IMR-90 (cell line): Measurements from ENCODE around the gene NUCB1. TPM values are rescaled to one million over a fixed set of nuclear protein-coding genes. Genes with fewer than 3 reads are reported as not detected.

Experiments used
- ATAC-seq: fragments of 200-7000 bp; cut with Tn5 transposase; 2 replicates; pipeline ENCODE4 v1.9.1; 2020; ENCODE audit warnings: low read depth, mild to moderate bottlenecking, moderate library complexity
- BruUV-seq: library from RNA; stranded (reverse); fragments of 400-500 nt; replicated peaks from 2 replicates; lab custom pipeline; 2021; lab: Mats Ljungman, UMichigan
- CTCF ChIA-PET: fragments of 300-600 bp; formaldehyde crosslinking; extraction: SDS; loops from one replicate; lab custom pipeline; 2021; ENCODE audit warnings: antibody characterized with exemption; lab: Yijun Ruan, JAX
- POLR2A ChIA-PET: fragments of 300-600 bp; sonication (Branson Sonifier 250); formaldehyde crosslinking; loops from one replicate; lab custom pipeline; 2022; ENCODE audit warnings: antibody characterized with exemption; ENCODE audit not compliant: unreplicated experiment; lab: Charles Lee
- DNase-seq: peaks from one replicate; pipeline ENCODE4 v3.0.0; 2013
- H2AFZ ChIP-seq: replicated peaks from 2 replicates; pipeline ENCODE3; 2013; ENCODE audit warnings: low read length, mild to moderate bottlenecking; ENCODE audit not compliant: poor library complexity
- H2AK5ac ChIP-seq: 2 replicates; pipeline ENCODE4 v1.6.1; 2013; ENCODE audit warnings: low read depth, low read length, inconsistent platforms
- H2AK9ac ChIP-seq: replicated peaks from 2 replicates; pipeline ENCODE3; 2013; ENCODE audit warnings: mild to moderate bottlenecking, low read depth, low read length, moderate library complexity; ENCODE audit not compliant: poor library complexity
- H2BK120ac ChIP-seq: 2 replicates; pipeline ENCODE4 v1.6.1; 2013; ENCODE audit warnings: low read depth, low read length, inconsistent platforms
- H2BK15ac ChIP-seq: 3 replicates; pipeline ENCODE4 v1.6.1; 2013; ENCODE audit warnings: low read depth, low read length, inconsistent platforms
- H2BK20ac ChIP-seq: 2 replicates; pipeline ENCODE4 v1.6.1; 2013; ENCODE audit warnings: low read depth, mild to moderate bottlenecking, inconsistent platforms, low read length, moderate library complexity
- H2BK5ac ChIP-seq: 2 replicates; pipeline ENCODE4 v1.6.1; 2013; ENCODE audit warnings: mild to moderate bottlenecking, low read depth, low read length, inconsistent platforms; ENCODE audit not compliant: poor library complexity, severe bottlenecking
- H3K14ac ChIP-seq: replicated peaks from 2 replicates; pipeline ENCODE4 v1.6.1; 2013; ENCODE audit warnings: low read depth, low read length, inconsistent platforms
- H3K18ac ChIP-seq: 2 replicates; pipeline ENCODE4 v1.6.1; 2013; ENCODE audit warnings: low read depth, low read length, control low read depth
- H3K23ac ChIP-seq: 2 replicates; pipeline ENCODE4 v1.6.1; 2013; ENCODE audit warnings: low read depth, low read length, inconsistent platforms
- H3K27ac ChIP-seq: 2 replicates; pipeline ENCODE4 v1.5.1; 2013; ENCODE audit warnings: mild to moderate bottlenecking, control low read depth, low read length; ENCODE audit not compliant: insufficient read depth
- H3K27me3 ChIP-seq: 2 replicates; pipeline ENCODE4 v1.6.1; 2013; ENCODE audit warnings: low read length; ENCODE audit not compliant: control insufficient read depth, insufficient read depth
- H3K36me3 ChIP-seq: 2 replicates; pipeline ENCODE4 v1.6.1; 2013; ENCODE audit warnings: low read length, mixed read lengths; ENCODE audit not compliant: control insufficient read depth, insufficient read depth
- H3K4ac ChIP-seq: 2 replicates; pipeline ENCODE4 v1.6.1; 2013; ENCODE audit warnings: low read depth, low read length, inconsistent platforms
- H3K4me1 ChIP-seq: 2 replicates; pipeline ENCODE4 v1.6.1; 2013; ENCODE audit warnings: low read length, mixed read lengths; ENCODE audit not compliant: control insufficient read depth, insufficient read depth
- H3K4me2 ChIP-seq: 2 replicates; pipeline ENCODE4 v1.6.1; 2013; ENCODE audit warnings: low read depth, mild to moderate bottlenecking, control low read depth, low read length, moderate library complexity
- H3K4me3 ChIP-seq: 2 replicates; pipeline ENCODE4 v1.5.1; 2013; ENCODE audit warnings: low read depth, mild to moderate bottlenecking, control low read depth, low read length, moderate library complexity; ENCODE audit not compliant: insufficient read depth
- H3K56ac ChIP-seq: 2 replicates; pipeline ENCODE4 v1.6.1; 2013; ENCODE audit warnings: low read length, inconsistent platforms; ENCODE audit not compliant: insufficient read depth; ENCODE audit errors: extremely low read depth
- H3K79me1 ChIP-seq, 2 experiments: 2 replicates each; pipeline ENCODE4 v1.6.1; 2013; ENCODE audit warnings: low read length in 2 of 2, inconsistent platforms in 1 of 2, low read depth in 1 of 2
- H3K9ac ChIP-seq: 2 replicates; pipeline ENCODE4 v1.6.1; 2013; ENCODE audit warnings: low read depth, low read length, control low read depth
- H3K9me1 ChIP-seq: 2 replicates; pipeline ENCODE4 v1.6.1; 2013; ENCODE audit warnings: low read length, inconsistent platforms; ENCODE audit not compliant: insufficient read depth
- H3K9me3 ChIP-seq: 2 replicates; pipeline ENCODE4 v1.6.1; 2013; ENCODE audit warnings: low read length; ENCODE audit not compliant: control insufficient read depth, insufficient read depth
- H4K20me1 ChIP-seq: 2 replicates; pipeline ENCODE4 v1.6.1; 2013; ENCODE audit warnings: low read length, inconsistent platforms; ENCODE audit not compliant: insufficient read depth
- H4K5ac ChIP-seq: 2 replicates; pipeline ENCODE4 v1.6.1; 2013; ENCODE audit warnings: mild to moderate bottlenecking, low read depth, low read length, control low read depth
- H4K8ac ChIP-seq, 2 experiments: 2 replicates each; pipeline ENCODE4 v1.6.1; 2013; ENCODE audit warnings: low read depth in 2 of 2, low read length in 2 of 2, control low read depth in 1 of 2, inconsistent platforms in 1 of 2
- H4K91ac ChIP-seq: 2 replicates; pipeline ENCODE4 v1.6.1; 2013; ENCODE audit warnings: low read depth, low read length, inconsistent platforms; ENCODE audit not compliant: insufficient read depth
- BHLHE40 ChIP-seq: fragments of 150-350 bp; IDR thresholded peaks from 2 replicates; pipeline ENCODE4 v1.6.1; 2016; ENCODE audit warnings: mild to moderate bottlenecking, low read depth, low read length
- CEBPB ChIP-seq: IDR thresholded peaks from 2 replicates; pipeline ENCODE4 v1.6.1; 2012; ENCODE audit warnings: low read depth, low read length, improper control_type of control experiment
- MAFK ChIP-seq: IDR thresholded peaks from 2 replicates; pipeline ENCODE4 v1.6.1; 2012; ENCODE audit warnings: low read depth, low read length, improper control_type of control experiment
- MAZ ChIP-seq: IDR thresholded peaks from 2 replicates; pipeline ENCODE4 v1.6.1; 2012; ENCODE audit warnings: low read depth, mild to moderate bottlenecking, low read length, improper control_type of control experiment, moderate library complexity, borderline replicate concordance
- MXI1 ChIP-seq: IDR thresholded peaks from 2 replicates; pipeline ENCODE4 v1.6.1; 2012; ENCODE audit warnings: low read depth, mild to moderate bottlenecking, low read length, moderate library complexity, borderline replicate concordance
- NFE2L2 ChIP-seq: fragments of 150-350 bp; IDR thresholded peaks from 2 replicates; pipeline ENCODE4 v1.6.1; 2016; ENCODE audit warnings: low read depth, mild to moderate bottlenecking, low read length
- POLR2A ChIP-seq: IDR thresholded peaks from 2 replicates; pipeline ENCODE4 v1.6.1; 2012; ENCODE audit warnings: mild to moderate bottlenecking, low read depth, low read length
- RAD21 ChIP-seq: IDR thresholded peaks from 2 replicates; pipeline ENCODE4 v1.6.1; 2012; ENCODE audit warnings: low read length, improper control_type of control experiment
- RCOR1 ChIP-seq: IDR thresholded peaks from 2 replicates; pipeline ENCODE4 v1.6.1; 2012; ENCODE audit warnings: mild to moderate bottlenecking, low read length, improper control_type of control experiment; ENCODE audit not compliant: insufficient replicate concordance
- RFX5 ChIP-seq: IDR thresholded peaks from 2 replicates; pipeline ENCODE4 v1.8.0; 2012; ENCODE audit warnings: low read depth, mild to moderate bottlenecking, low read length, moderate library complexity
- SMC3 ChIP-seq: fragments of 150-350 bp; IDR thresholded peaks from 2 replicates; pipeline ENCODE4 v1.6.1; 2016; ENCODE audit warnings: low read depth, mild to moderate bottlenecking, antibody characterized with exemption, low read length, moderate library complexity
- WGBS, 2 experiments: methylation state at CpG; one replicate each; pipeline versions ENCODE4 v1.1.5 to v1.1.7; 2013; ENCODE audit warnings: missing lambda C conversion rate in 2 of 2; ENCODE audit not compliant: insufficient read length in 1 of 2; ENCODE audit errors: extremely low coverage in 2 of 2; 5-methylcytosine and 5-hydroxymethylcytosine counted together
- dilution Hi-C: fragments of 300-500 bp; cut with HindIII; formaldehyde crosslinking; loops from one replicate; pipeline ENCODE4 v1.14.3; 2018; ENCODE audit warnings: low sequenced_read_pairs; ENCODE audit not compliant: unreplicated experiment
- in situ Hi-C: fragments of 300-500 bp; cut with MboI; formaldehyde crosslinking; loops from 3 replicates; pipeline ENCODE4 v1.14.3; 2019; ENCODE audit warnings: low sequenced_read_pairs, inconsistent platforms, mixed read lengths
- intact Hi-C: fragments of 100-400 bp; cut with micrococcal nuclease; formaldehyde crosslinking; loops from 2 replicates; pipeline ENCODE4 v1.10.0; 2022
- polyA plus RNA-seq, 3 experiments: library from polyadenylated mRNA; depleted of rRNA; stranded (reverse); fragments of >200 nt; gene quantifications; 2 replicates each; pipeline ENCODE4 v1.2.3, GENCODE V29; 2012; ENCODE audit warnings: low replicate concordance in 1 of 3
- total RNA-seq: library from RNA; depleted of rRNA; stranded (reverse); fragments of >200 nt; gene quantifications from 2 replicates; pipeline ENCODE4 v1.2.3, GENCODE V29; 2012
- TF ChIP-seq, protein P1 (sequence below): fragments of 150-350 bp; IDR thresholded peaks from 2 replicates; pipeline ENCODE4 v1.6.1; 2016; ENCODE audit warnings: low read depth, mild to moderate bottlenecking, low read length, moderate library complexity, borderline replicate concordance
- TF ChIP-seq, protein P2 (sequence below): conservative IDR thresholded peaks from 2 replicates; pipeline ENCODE4 v1.5.1; 2012; ENCODE audit warnings: mild to moderate bottlenecking, low read depth, low read length, improper control_type of control experiment
- TF ChIP-seq, protein P3 (sequence below): fragments of 150-350 bp; IDR thresholded peaks from 2 replicates; pipeline ENCODE4 v1.6.1; 2017; ENCODE audit warnings: mild to moderate bottlenecking, antibody characterized with exemption, low read length, low read depth

NUCB1 gene
- total and polyA plus RNA-seq, 2 of the 4 experiments (the other 2 are of a cell fraction) = 37.3 to 253 TPM

DNA sequence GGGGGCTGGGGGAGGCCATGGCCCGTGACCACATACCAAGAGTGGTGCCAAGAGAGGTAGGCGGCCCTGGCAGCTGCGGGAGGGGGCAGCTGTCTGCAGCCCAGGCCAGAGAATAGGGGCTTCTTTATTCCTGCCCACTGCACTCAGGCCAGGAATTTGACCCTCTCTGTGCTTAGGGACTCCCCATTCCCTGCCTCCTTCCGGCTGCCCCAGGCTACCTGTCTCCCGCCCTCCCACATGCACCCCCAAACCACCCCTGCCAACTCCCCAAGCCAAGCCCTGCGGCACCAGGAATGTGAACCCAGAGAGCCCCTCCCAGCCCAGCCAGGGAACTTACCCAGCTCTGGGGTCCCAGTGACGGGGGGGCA, 32.4 kb upstream of the NUCB1 start:
- H2BK15ac ChIP-seq = 0 out of 3 replicates have a peak overlapping the region, but pooled peaks have one; percentile 51
- H3K4me2 ChIP-seq = peak overlapping the region; percentile 99
- H3K27ac ChIP-seq = peak overlapping the region; percentile 82
- peak overlapping the region; percentile 99 for H3K4ac ChIP-seq
- peak overlapping the region; percentile 89 for H2BK120ac ChIP-seq
- peak overlapping the region; percentile 95 for H3K9ac ChIP-seq
- H2BK5ac ChIP-seq = peak overlapping the region; percentile 88
- H3K79me1 ChIP-seq = peaks cover 12 to 61% of the 10 kb centered on the region in 2 experiments
- TF ChIP-seq BHLHE40 (no peak), CEBPB (no peak), MAFK (no peak), NFE2L2 (no peak), SMC3 (no peak), RFX5 (no peak), RCOR1 (no peak), MAZ (no peak), MXI1 (no peak), POLR2A (no peak), RAD21 (no peak)
- TF ChIP-seq, protein P1, sequence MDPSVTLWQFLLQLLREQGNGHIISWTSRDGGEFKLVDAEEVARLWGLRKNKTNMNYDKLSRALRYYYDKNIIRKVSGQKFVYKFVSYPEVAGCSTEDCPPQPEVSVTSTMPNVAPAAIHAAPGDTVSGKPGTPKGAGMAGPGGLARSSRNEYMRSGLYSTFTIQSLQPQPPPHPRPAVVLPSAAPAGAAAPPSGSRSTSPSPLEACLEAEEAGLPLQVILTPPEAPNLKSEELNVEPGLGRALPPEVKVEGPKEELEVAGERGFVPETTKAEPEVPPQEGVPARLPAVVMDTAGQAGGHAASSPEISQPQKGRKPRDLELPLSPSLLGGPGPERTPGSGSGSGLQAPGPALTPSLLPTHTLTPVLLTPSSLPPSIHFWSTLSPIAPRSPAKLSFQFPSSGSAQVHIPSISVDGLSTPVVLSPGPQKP = no peak
- TF ChIP-seq, protein P2, sequence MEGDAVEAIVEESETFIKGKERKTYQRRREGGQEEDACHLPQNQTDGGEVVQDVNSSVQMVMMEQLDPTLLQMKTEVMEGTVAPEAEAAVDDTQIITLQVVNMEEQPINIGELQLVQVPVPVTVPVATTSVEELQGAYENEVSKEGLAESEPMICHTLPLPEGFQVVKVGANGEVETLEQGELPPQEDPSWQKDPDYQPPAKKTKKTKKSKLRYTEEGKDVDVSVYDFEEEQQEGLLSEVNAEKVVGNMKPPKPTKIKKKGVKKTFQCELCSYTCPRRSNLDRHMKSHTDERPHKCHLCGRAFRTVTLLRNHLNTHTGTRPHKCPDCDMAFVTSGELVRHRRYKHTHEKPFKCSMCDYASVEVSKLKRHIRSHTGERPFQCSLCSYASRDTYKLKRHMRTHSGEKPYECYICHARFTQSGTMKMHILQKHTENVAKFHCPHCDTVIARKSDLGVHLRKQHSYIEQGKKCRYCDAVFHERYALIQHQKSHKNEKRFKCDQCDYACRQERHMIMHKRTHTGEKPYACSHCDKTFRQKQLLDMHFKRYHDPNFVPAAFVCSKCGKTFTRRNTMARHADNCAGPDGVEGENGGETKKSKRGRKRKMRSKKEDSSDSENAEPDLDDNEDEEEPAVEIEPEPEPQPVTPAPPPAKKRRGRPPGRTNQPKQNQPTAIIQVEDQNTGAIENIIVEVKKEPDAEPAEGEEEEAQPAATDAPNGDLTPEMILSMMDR = no peak
- TF ChIP-seq, protein P3, sequence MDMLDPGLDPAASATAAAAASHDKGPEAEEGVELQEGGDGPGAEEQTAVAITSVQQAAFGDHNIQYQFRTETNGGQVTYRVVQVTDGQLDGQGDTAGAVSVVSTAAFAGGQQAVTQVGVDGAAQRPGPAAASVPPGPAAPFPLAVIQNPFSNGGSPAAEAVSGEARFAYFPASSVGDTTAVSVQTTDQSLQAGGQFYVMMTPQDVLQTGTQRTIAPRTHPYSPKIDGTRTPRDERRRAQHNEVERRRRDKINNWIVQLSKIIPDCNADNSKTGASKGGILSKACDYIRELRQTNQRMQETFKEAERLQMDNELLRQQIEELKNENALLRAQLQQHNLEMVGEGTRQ = no peak
- ATAC-seq (no peak; the same call in 1 of the 2 replicates), DNase-seq (no peak)
- H2AK9ac ChIP-seq = peak overlapping the region; percentile 96
- 0 out of 2 replicates have a peak overlapping the region, but pooled peaks have one; percentile 85 for H2BK20ac ChIP-seq
- peak overlapping the region; percentile 93 to 98; a peak in 3 of 4 replicates for H4K8ac ChIP-seq
- peak overlapping the region; percentile 87 for H2AFZ ChIP-seq
- H3K9me1 ChIP-seq = peaks cover 9% of the 10 kb centered on the region; the same call in 1 of the 2 replicates
- H3K4me3 ChIP-seq = peak overlapping the region; percentile 54
- dilution Hi-C loops = no loop called here
- no peaks in the 10 kb centered on the region for H3K27me3 ChIP-seq
- ChIA-PET POLR2A (no interaction called here), CTCF (interaction anchor here (0.6 kb wide), 1 partner anchor 112 kb away, joined by 8 read pairs; no protein-coding TSS in a partner anchor)
- H4K91ac ChIP-seq = peak overlapping the region; percentile 78
- H3K9me3 ChIP-seq = no peaks in the 10 kb centered on the region
- peak overlapping the region; percentile 91 for H3K56ac ChIP-seq
- peaks cover 19% of the 10 kb centered on the region for H3K4me1 ChIP-seq
- peak overlapping the region; percentile 98 for H4K5ac ChIP-seq
- intact Hi-C loops = no loop called here
- peaks cover 12% of the 10 kb centered on the region for H3K36me3 ChIP-seq
- BruUV-seq = no TSS peak
- H3K18ac ChIP-seq = peak overlapping the region; percentile 99
- in situ Hi-C loops = no loop called here
- WGBS, 2 experiments = 36% methylated on average over 3 of the region's 7 CpGs; no CpG with 5 or more reads in 1 of the 2 experiments
- H4K20me1 ChIP-seq = peaks cover 4% of the 10 kb centered on the region
- H2AK5ac ChIP-seq = peak overlapping the region; percentile 73
- H3K14ac ChIP-seq = peak overlapping the region; percentile 99
- peak overlapping the region; percentile 100; the same call in 1 of the 2 replicates for H3K23ac ChIP-seq
